ENCODE results near the gene UVRAG.

GRCh38 chr11:75766443-75767227 is 48.4 kb upstream of the UVRAG start:
- TF ChIP-seq CTCF (IDR thresholded peaks at IDR 0.05 in 8 of 11, conservative IDR thresholded peaks at IDR 0.05 in 3 of 11), result no peak
- no peak for TF ChIP-seq POLR2A (IDR thresholded peaks at IDR 0.05)
- no peak for TF ChIP-seq POLR2AphosphoS5 (IDR thresholded peaks at IDR 0.05)

Data from spleen (tissue), 7 donors.